IMR-90 (cell line): ENCODE data around the gene GMPR.

ENCODE experiments used
- CTCF ChIP-seq: conservative IDR thresholded peaks from 2 replicates; pipeline ENCODE4 v1.5.1; 2012; ENCODE audit warnings: mild to moderate bottlenecking, low read depth, low read length, improper control_type of control experiment
- ELK1 ChIP-seq: fragments of 150-350 bp; IDR thresholded peaks from 2 replicates; pipeline ENCODE4 v1.6.1; 2016; ENCODE audit warnings: low read depth, mild to moderate bottlenecking, low read length, moderate library complexity, borderline replicate concordance
- MAFK ChIP-seq: IDR thresholded peaks from 2 replicates; pipeline ENCODE4 v1.6.1; 2012; ENCODE audit warnings: low read depth, low read length, improper control_type of control experiment
- MAZ ChIP-seq: IDR thresholded peaks from 2 replicates; pipeline ENCODE4 v1.6.1; 2012; ENCODE audit warnings: low read depth, mild to moderate bottlenecking, low read length, improper control_type of control experiment, moderate library complexity, borderline replicate concordance
- MXI1 ChIP-seq: IDR thresholded peaks from 2 replicates; pipeline ENCODE4 v1.6.1; 2012; ENCODE audit warnings: low read depth, mild to moderate bottlenecking, low read length, moderate library complexity, borderline replicate concordance
- POLR2A ChIP-seq: IDR thresholded peaks from 2 replicates; pipeline ENCODE4 v1.6.1; 2012; ENCODE audit warnings: mild to moderate bottlenecking, low read depth, low read length
- RAD21 ChIP-seq: IDR thresholded peaks from 2 replicates; pipeline ENCODE4 v1.6.1; 2012; ENCODE audit warnings: low read length, improper control_type of control experiment
- RCOR1 ChIP-seq: IDR thresholded peaks from 2 replicates; pipeline ENCODE4 v1.6.1; 2012; ENCODE audit warnings: mild to moderate bottlenecking, low read length, improper control_type of control experiment; ENCODE audit not compliant: insufficient replicate concordance
- RFX5 ChIP-seq: IDR thresholded peaks from 2 replicates; pipeline ENCODE4 v1.8.0; 2012; ENCODE audit warnings: low read depth, mild to moderate bottlenecking, low read length, moderate library complexity
- USF2 ChIP-seq: fragments of 150-350 bp; IDR thresholded peaks from 2 replicates; pipeline ENCODE4 v1.6.1; 2017; ENCODE audit warnings: mild to moderate bottlenecking, antibody characterized with exemption, low read length, low read depth

GRCh38 chr6:16335176-16335575, 96.8 kb downstream of the GMPR start:
- no peak for TF ChIP-seq CTCF
- TF ChIP-seq MXI1: no peak
- TF ChIP-seq MAFK: no peak
- no peak for TF ChIP-seq ELK1
- TF ChIP-seq RAD21: no peak
- TF ChIP-seq POLR2A: no peak
- no peak for TF ChIP-seq RFX5
- TF ChIP-seq MAZ: no peak
- no peak for TF ChIP-seq USF2
- no peak for TF ChIP-seq RCOR1
